Measurements from ENCODE around the gene TNRC18. TPM values are rescaled to one million over a fixed set of nuclear protein-coding genes. Genes with fewer than 3 reads are reported as not detected.
A peak's percentile ranks its signal among the peaks of the same experiment; 100 is the strongest.
"Not testable (repeated sequence)": the region's sequence is repeated elsewhere in the genome, so short reads cannot be mapped to it uniquely, and the experiment has no call there.

The TNRC18 gene
- total RNA-seq, 2 donors from 2014 or later: 54.5 to 67.6 TPM

- no peaks in the 10 kb centered on the region for H3K9me3 ChIP-seq (ENCODE audit: control insufficient read depth, low read length, poor library complexity, severe bottlenecking)
- Mint-ChIP-seq H3K4me1 (no peaks in the 10 kb centered on the region), H3K27ac (no peak overlapping the region), H3K27me3 (peaks cover 3% of the 10 kb centered on the region), H3K36me3 (ENCODE audit: low read depth) (no peaks in the 10 kb centered on the region), H3K4me3 (no peak overlapping the region)
- DNase-seq: no peak
- ATAC-seq: no peak
Measured at GRCh38 chr7:5278766-5279165, 144.9 kb downstream of the TNRC18 start.

GRCh38 chr7:5276611-5277010, 147.0 kb downstream of the TNRC18 start:
- no peak for DNase-seq
- Mint-ChIP-seq H3K4me3 (no peak overlapping the region), H3K4me1 (no peaks in the 10 kb centered on the region), H3K27me3 (peaks cover 11% of the 10 kb centered on the region), H3K36me3 (ENCODE audit: low read depth) (no peaks in the 10 kb centered on the region), H3K27ac (no peak overlapping the region)
- no peaks in the 10 kb centered on the region for H3K9me3 ChIP-seq (ENCODE audit: control insufficient read depth, low read length, poor library complexity, severe bottlenecking)
- ATAC-seq: no peak

GRCh38 chr7:5276123-5276522, 147.5 kb downstream of the TNRC18 start:
- H3K27ac Mint-ChIP-seq; ATAC-seq; H3K4me3 Mint-ChIP-seq; DNase-seq; H3K36me3 Mint-ChIP-seq (ENCODE audit: low read depth); H3K4me1 Mint-ChIP-seq; H3K9me3 ChIP-seq (ENCODE audit: control insufficient read depth, low read length, poor library complexity, severe bottlenecking): not testable (repeated sequence)
- H3K27me3 Mint-ChIP-seq: peaks cover 11% of the 10 kb centered on the region

- not testable (repeated sequence) for H3K36me3 Mint-ChIP-seq (ENCODE audit: low read depth); H3K27ac Mint-ChIP-seq; H3K4me1 Mint-ChIP-seq; H3K9me3 ChIP-seq (ENCODE audit: control insufficient read depth, low read length, poor library complexity, severe bottlenecking); ATAC-seq; DNase-seq; H3K4me3 Mint-ChIP-seq
- H3K27me3 Mint-ChIP-seq: peaks cover 15% of the 10 kb centered on the region
Measured at GRCh38 chr7:5275510-5275909, 148.1 kb downstream of the TNRC18 start.

- not testable (repeated sequence) for H3K36me3 Mint-ChIP-seq (ENCODE audit: low read depth); DNase-seq; ATAC-seq; H3K27ac Mint-ChIP-seq; H3K9me3 ChIP-seq (ENCODE audit: control insufficient read depth, low read length, poor library complexity, severe bottlenecking); H3K4me3 Mint-ChIP-seq; H3K4me1 Mint-ChIP-seq
- peaks cover 21% of the 10 kb centered on the region for H3K27me3 Mint-ChIP-seq
Measured at GRCh38 chr7:5274985-5275431, 148.6 kb downstream of the TNRC18 start.

- no peak for ATAC-seq
- Mint-ChIP-seq H3K27me3 (peaks cover 24% of the 10 kb centered on the region), H3K27ac (no peak overlapping the region), H3K4me1 (no peaks in the 10 kb centered on the region), H3K36me3 (ENCODE audit: low read depth) (no peaks in the 10 kb centered on the region), H3K4me3 (no peak overlapping the region)
- no peaks in the 10 kb centered on the region for H3K9me3 ChIP-seq (ENCODE audit: control insufficient read depth, low read length, poor library complexity, severe bottlenecking)
- DNase-seq: no peak
Measured at GRCh38 chr7:5274441-5274840, 149.2 kb downstream of the TNRC18 start.

- H3K9me3 ChIP-seq (ENCODE audit: control insufficient read depth, low read length, poor library complexity, severe bottlenecking); DNase-seq; ATAC-seq; H3K27ac Mint-ChIP-seq; H3K4me3 Mint-ChIP-seq; H3K36me3 Mint-ChIP-seq (ENCODE audit: low read depth); H3K4me1 Mint-ChIP-seq: not testable (repeated sequence)
- H3K27me3 Mint-ChIP-seq: peaks cover 24% of the 10 kb centered on the region
Measured at GRCh38 chr7:5273831-5274405, 149.7 kb downstream of the TNRC18 start.

- Mint-ChIP-seq H3K4me3 (no peak overlapping the region), H3K27me3 (peaks cover 24% of the 10 kb centered on the region), H3K27ac (no peak overlapping the region), H3K36me3 (ENCODE audit: low read depth) (peaks cover 5% of the 10 kb centered on the region), H3K4me1 (peaks cover 2% of the 10 kb centered on the region)
- DNase-seq (no peak), ATAC-seq (no peak)
- H3K9me3 ChIP-seq (ENCODE audit: control insufficient read depth, low read length, poor library complexity, severe bottlenecking): no peaks in the 10 kb centered on the region
Measured at GRCh38 chr7:5270788-5271187, 152.8 kb downstream of the TNRC18 start.

- peaks cover 30% of the 10 kb centered on the region for H3K27me3 Mint-ChIP-seq
- H3K36me3 Mint-ChIP-seq (ENCODE audit: low read depth); DNase-seq; H3K9me3 ChIP-seq (ENCODE audit: control insufficient read depth, low read length, poor library complexity, severe bottlenecking); H3K4me1 Mint-ChIP-seq; ATAC-seq; H3K27ac Mint-ChIP-seq; H3K4me3 Mint-ChIP-seq: not testable (repeated sequence)
Measured at GRCh38 chr7:5269992-5270657, 153.5 kb downstream of the TNRC18 start.

- H3K27ac Mint-ChIP-seq; DNase-seq; H3K4me1 Mint-ChIP-seq; ATAC-seq; H3K4me3 Mint-ChIP-seq; H3K9me3 ChIP-seq (ENCODE audit: control insufficient read depth, low read length, poor library complexity, severe bottlenecking); H3K36me3 Mint-ChIP-seq (ENCODE audit: low read depth): not testable (repeated sequence)
- peaks cover 27% of the 10 kb centered on the region for H3K27me3 Mint-ChIP-seq
Measured at GRCh38 chr7:5267829-5268228, 155.8 kb downstream of the TNRC18 start.

- H3K4me1 Mint-ChIP-seq: peaks cover 3% of the 10 kb centered on the region
- peaks cover 6% of the 10 kb centered on the region for H3K36me3 Mint-ChIP-seq (ENCODE audit: low read depth)
- no peak overlapping the region for H3K4me3 Mint-ChIP-seq
- H3K27ac Mint-ChIP-seq: peak overlapping the region; percentile 59
- H3K9me3 ChIP-seq (ENCODE audit: control insufficient read depth, low read length, poor library complexity, severe bottlenecking): no peaks in the 10 kb centered on the region
- ATAC-seq (no peak), DNase-seq (no peak)
- peaks cover 21% of the 10 kb centered on the region for H3K27me3 Mint-ChIP-seq
Measured at GRCh38 chr7:5266191-5267028, 157.2 kb downstream of the TNRC18 start.

- H3K9me3 ChIP-seq (ENCODE audit: control insufficient read depth, low read length, poor library complexity, severe bottlenecking): no peaks in the 10 kb centered on the region
- peaks cover 3% of the 10 kb centered on the region for H3K4me1 Mint-ChIP-seq
- H3K36me3 Mint-ChIP-seq (ENCODE audit: low read depth): peaks cover 6% of the 10 kb centered on the region
- no peak overlapping the region for H3K4me3 Mint-ChIP-seq
- DNase-seq (no peak), ATAC-seq (no peak)
- peaks cover 17% of the 10 kb centered on the region for H3K27me3 Mint-ChIP-seq
- H3K27ac Mint-ChIP-seq: peak overlapping the region; percentile 59
Measured at GRCh38 chr7:5265320-5266190, 158.1 kb downstream of the TNRC18 start.

GRCh38 chr7:5263066-5263465, 160.6 kb downstream of the TNRC18 start:
- not testable (repeated sequence) for H3K4me3 Mint-ChIP-seq; DNase-seq; H3K27me3 Mint-ChIP-seq; ATAC-seq; H3K36me3 Mint-ChIP-seq (ENCODE audit: low read depth); H3K9me3 ChIP-seq (ENCODE audit: control insufficient read depth, low read length, poor library complexity, severe bottlenecking); H3K4me1 Mint-ChIP-seq; H3K27ac Mint-ChIP-seq
